HG02610 (cell line): ENCODE data around the gene UBASH3B.
"Not testable (repeated sequence)": the region's sequence is repeated elsewhere in the genome, so short reads cannot be mapped to it uniquely, and the experiment has no call there.

ENCODE experiments used
- ATAC-seq: cut with Tn5 transposase; IDR thresholded peaks from one replicate; pipeline ENCODE4 v1.9.1; 2021; ENCODE audit warnings: mild to moderate bottlenecking, moderate library complexity; ENCODE audit not compliant: unreplicated experiment

The UBASH3B gene

GRCh38 chr11:122727101-122727929, 71.8 kb downstream of the UBASH3B start:
- no peak for ATAC-seq

- ATAC-seq, result no peak
Observed at GRCh38 chr11:122728561-122728960, 73.0 kb downstream of the UBASH3B start.

- ATAC-seq, result no peak
Observed at GRCh38 chr11:122729139-122729538, 73.6 kb downstream of the UBASH3B start.

DNA sequence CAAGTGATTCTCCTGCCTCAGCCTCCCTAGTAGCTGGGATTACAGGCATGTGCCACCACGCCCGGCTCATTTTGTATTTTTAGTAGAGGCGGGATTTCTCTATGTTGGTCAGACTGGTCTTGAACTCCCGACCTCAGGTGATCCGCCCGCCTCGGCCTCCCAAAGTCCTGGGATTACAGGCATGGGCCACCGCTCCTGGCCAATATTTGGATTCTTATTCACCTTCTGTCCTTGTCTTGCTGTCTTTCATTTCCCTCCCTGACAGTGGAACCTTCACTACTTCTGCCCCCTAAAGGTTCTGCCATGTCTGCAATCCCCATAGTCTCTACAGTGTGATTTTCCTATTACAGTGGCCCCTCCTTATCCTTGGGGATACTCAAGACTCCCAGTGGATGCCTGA, 75.2 kb downstream of the UBASH3B start:
- ATAC-seq, result not testable (repeated sequence)

- ATAC-seq, result no peak
Observed at GRCh38 chr11:122731500-122731913, 76.0 kb downstream of the UBASH3B start.

DNA sequence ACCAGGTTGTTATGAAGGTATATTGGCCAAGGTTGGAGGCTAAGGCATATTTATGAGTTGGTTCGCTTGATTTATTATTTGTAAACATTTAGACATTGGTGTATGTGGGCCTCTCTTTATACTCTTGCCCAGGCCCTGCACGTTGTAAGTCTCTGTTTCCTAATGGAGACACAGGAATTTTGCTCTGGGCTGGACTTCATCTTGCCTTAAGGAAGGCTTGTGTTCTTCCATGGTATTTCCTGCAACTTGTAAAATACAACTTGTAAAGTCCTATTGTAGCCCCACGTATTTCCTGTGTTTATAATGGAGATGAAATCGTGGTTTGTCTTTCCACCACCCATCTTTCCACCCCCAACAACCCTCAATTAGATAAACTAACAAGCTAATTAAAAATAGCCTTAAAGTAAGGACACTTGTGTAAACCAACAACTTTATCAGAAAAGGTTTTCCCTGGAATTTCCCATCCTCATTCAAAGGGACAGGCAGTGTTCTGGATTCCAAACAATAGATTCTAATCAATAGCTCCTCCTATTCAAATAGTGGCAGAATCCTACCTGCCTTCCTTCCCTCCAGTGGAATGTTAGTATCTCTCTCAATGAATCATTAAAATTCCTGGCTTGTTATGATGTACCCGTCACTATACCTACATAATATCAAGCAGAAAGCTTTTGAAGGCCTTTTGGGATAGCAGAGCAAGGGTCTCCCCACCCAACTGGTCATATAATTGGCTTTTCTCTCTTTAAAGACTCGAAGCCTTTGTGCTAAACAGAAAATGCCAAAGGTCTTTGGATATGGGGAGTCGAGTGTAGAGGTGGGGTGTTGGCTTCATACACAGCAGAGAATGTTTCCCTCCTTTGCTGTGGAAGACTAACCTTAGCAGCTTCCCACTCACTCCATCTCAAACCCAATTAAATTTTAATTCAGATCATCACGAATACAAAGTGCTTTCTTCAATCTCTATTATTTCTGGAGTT, 77.1 kb downstream of the UBASH3B start:
- no peak for ATAC-seq

DNA sequence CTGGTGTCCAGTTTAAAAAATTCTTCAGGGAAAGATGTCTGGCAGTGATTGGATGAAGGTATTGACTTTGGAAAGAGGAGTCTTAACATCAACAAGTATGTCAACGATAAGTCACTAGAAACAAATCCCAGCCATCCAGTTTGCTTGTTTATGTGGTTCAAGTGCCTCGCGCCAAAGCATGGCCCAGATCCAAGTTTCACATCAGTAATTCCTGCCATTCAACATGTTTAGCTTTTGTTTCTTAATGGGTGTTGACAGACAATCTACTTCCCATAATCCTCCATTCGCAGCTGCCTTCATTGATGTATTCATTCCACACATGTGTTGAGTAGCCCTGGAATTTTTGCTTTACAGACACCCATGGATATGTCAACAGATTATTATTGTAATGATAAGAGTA, 77.8 kb downstream of the UBASH3B start:
- ATAC-seq, result no peak

- no peak for ATAC-seq
Observed at GRCh38 chr11:122734848-122735496, 79.5 kb downstream of the UBASH3B start.

DNA sequence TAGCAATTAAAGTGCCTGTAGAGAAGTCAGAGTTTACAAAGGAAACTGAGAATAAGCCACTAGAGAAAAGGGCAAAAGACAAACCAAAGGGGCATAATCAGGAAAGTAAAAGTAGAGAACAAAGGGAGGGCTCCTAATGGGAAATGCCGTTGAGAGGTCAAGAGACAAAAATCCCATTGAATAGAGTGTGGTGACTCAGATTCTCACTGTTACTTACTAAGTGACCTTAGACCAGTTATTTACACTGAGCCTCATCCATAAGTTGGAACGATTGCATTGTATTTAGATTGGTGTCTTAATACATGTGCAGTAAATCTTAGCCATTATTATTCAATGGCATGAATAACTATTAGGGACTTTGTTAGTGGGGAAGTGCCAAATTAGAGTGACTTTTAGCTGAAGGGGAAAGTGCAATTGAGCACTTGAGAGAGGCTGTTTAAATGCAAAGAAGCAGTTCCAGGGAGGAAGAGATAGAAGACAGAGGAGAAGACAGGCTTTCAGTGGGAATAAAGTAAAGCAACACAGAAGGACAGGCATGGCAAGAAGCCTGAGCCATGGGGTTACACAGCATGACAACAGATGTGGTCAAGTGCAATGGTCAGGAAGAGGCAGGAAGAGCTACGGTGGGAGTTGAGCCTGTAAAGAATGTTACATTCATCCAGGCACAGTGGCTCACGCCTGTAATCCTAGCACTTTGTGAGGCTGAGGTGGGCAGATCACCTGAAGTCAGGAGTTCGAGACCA, 82.6 kb downstream of the UBASH3B start:
- ATAC-seq, result no peak

- no peak for ATAC-seq
Observed at GRCh38 chr11:122741613-122742300, 86.2 kb downstream of the UBASH3B start.

DNA sequence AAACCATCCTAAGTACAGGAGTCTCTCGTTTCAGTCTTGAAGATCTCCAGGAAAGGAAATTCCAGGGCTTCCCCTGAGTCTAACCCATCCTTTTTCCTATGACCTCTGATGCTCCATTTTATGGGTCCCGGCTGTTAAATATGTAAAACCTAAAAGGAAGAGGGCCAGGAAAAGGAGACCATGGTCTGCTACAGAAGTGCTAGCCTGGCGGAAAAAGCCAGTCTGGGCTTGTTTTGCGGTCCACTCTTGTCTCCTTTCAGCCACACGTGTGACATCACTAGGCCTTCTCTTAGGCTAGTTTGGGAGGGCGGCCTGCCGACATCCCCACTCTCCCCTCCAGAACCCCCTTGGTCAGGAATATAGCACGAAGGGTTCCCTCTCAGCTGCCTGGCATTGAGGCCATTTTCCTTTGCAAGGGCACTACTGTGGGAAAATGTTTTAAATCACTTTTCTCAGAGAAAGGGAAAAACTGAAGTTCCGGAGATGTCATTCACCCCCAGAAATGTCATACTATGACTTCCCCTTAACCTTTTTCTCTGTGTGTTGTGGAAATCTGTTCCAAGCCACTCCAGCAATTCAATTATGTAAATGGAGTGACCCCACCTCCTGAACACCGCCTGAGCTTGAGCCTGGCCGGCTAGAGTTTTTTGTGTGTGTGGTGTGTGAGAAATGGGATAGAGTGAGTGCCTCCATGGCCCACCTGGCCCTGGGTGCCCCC, 86.9 kb downstream of the UBASH3B start:
- no peak for ATAC-seq

- no peak for ATAC-seq
Observed at GRCh38 chr11:122743097-122743741, 87.7 kb downstream of the UBASH3B start.

DNA sequence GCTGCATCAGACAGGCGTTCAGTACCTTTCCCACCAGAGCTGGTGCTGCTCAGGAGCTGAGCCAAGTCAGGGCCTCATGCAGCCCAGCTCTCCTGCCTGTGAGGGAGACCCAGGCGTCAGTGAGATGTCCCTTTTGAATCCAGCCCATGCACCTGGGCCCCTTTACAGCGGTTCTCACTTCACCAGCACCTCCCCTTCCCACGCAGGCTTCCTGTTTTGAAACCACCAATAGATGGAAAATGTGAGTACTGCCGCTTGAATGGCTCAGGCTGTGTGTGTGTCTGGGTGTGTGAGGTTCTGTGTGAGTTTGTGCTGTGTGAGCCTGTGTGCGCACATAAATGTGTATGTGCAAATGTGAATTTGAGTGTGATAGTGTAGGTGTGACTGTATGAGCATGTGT, 88.4 kb downstream of the UBASH3B start:
- peak; percentile 44 for ATAC-seq

- no peak for ATAC-seq
Observed at GRCh38 chr11:122744357-122744756, 88.8 kb downstream of the UBASH3B start.

- no peak for ATAC-seq
Observed at GRCh38 chr11:122745111-122745510, 89.6 kb downstream of the UBASH3B start.

DNA sequence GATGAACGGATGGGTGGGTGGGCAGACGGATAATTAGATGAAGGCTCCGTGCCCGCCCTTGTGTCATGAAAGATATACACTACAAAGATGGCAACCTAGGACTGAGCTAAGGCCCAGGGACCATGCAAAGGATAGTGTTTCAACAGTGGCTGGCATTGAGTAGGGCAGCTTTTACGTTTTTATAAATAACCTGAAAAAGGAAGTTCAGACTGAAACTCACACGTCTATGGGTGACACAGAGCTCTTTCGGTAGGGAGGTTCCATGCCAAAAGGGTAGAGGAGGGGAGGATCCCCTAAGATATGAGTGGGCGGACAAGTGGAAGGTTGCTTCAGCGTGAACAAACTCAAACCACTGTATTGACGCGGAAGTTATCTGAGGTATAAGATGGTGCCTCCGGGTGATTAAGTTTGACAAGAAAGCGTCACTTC, 90.5 kb downstream of the UBASH3B start:
- peak; percentile 76 for ATAC-seq

- ATAC-seq, result no peak
Observed at GRCh38 chr11:122746611-122747244, 91.2 kb downstream of the UBASH3B start.

- ATAC-seq, result no peak
Observed at GRCh38 chr11:122747351-122747781, 91.8 kb downstream of the UBASH3B start.
